GM23338 (cell line): Measurements from ENCODE around the gene SMURF1. TPM values are rescaled to one million over a fixed set of nuclear protein-coding genes. Genes with fewer than 3 reads are reported as not detected.

ENCODE experiments used
- ATAC-seq: fragments of 200-7000 bp; cut with Tn5 transposase; 3 replicates; pipeline ENCODE4 v1.9.1; 2020
- DNase-seq: peaks from one replicate; pipeline ENCODE4 v3.0.0-alpha.2; 2015; ENCODE audit warnings: low spot score
- H2AFZ ChIP-seq: fragments of 200-600 bp; sonication (generic); 2 replicates; pipeline ENCODE4 v1.8.0; 2016; ENCODE audit warnings: antibody characterized with exemption, mild to moderate bottlenecking, moderate library complexity
- H3F3A ChIP-seq: fragments of 200-600 bp; sonication (generic); replicated peaks from 2 replicates; pipeline ENCODE4 v1.8.0; 2017; ENCODE audit warnings: antibody characterized with exemption, mixed run types, low read depth
- H3K27ac ChIP-seq: fragments of 200-600 bp; sonication (generic); 2 replicates; pipeline ENCODE4 v1.6.1; 2016; ENCODE audit warnings: low read depth
- H3K27me3 ChIP-seq: fragments of 200-600 bp; sonication (generic); 2 replicates; pipeline ENCODE4 v1.8.0; 2016; ENCODE audit warnings: mild to moderate bottlenecking, mixed run types, moderate library complexity; ENCODE audit not compliant: insufficient read depth
- H3K36me3 ChIP-seq: fragments of 200-600 bp; sonication (generic); 2 replicates; pipeline ENCODE4 v1.8.0; 2016; ENCODE audit warnings: mild to moderate bottlenecking; ENCODE audit not compliant: insufficient read depth
- H3K4me1 ChIP-seq: fragments of 200-600 bp; sonication (generic); 2 replicates; pipeline ENCODE4 v1.8.0; 2016; ENCODE audit warnings: mild to moderate bottlenecking, moderate library complexity; ENCODE audit not compliant: insufficient read depth
- H3K4me2 ChIP-seq: fragments of 200-600 bp; sonication (generic); 2 replicates; pipeline ENCODE4 v1.7.1; 2017; ENCODE audit warnings: mixed run types
- H3K4me3 ChIP-seq: fragments of 200-600 bp; sonication (generic); 2 replicates; pipeline ENCODE4 v1.6.1; 2016; ENCODE audit warnings: mixed run types
- H3K79me2 ChIP-seq: fragments of 200-600 bp; sonication (generic); replicated peaks from 2 replicates; pipeline ENCODE4 v1.8.0; 2017; ENCODE audit warnings: mild to moderate bottlenecking; ENCODE audit not compliant: insufficient read depth
- H3K9me2 ChIP-seq: fragments of 200-600 bp; sonication (generic); 2 replicates; pipeline ENCODE4 v1.8.0; 2017; ENCODE audit not compliant: insufficient read depth
- H4K20me1 ChIP-seq: fragments of 200-600 bp; sonication (generic); replicated peaks from 2 replicates; pipeline ENCODE4 v1.8.0; 2017; ENCODE audit warnings: mild to moderate bottlenecking; ENCODE audit not compliant: insufficient read depth
- H3K27ac Mint-ChIP-seq: 2 replicates; pipeline ENCODE4 v1.8.0; 2020; ENCODE audit warnings: inconsistent platforms, mild to moderate bottlenecking, moderate library complexity, mixed read lengths
- H3K27me3 Mint-ChIP-seq: 3 replicates; pipeline ENCODE4 v1.8.0; 2022; ENCODE audit warnings: low read depth, mild to moderate bottlenecking, moderate library complexity, mixed read lengths, inconsistent platforms; ENCODE audit not compliant: insufficient read depth, poor library complexity
- H3K36me3 Mint-ChIP-seq: 3 replicates; pipeline ENCODE4 v1.8.0; 2021; ENCODE audit warnings: low read depth, mild to moderate bottlenecking, inconsistent platforms, moderate library complexity, mixed read lengths
- H3K4me1 Mint-ChIP-seq: 3 replicates; pipeline ENCODE4 v1.8.0; 2020; ENCODE audit warnings: mild to moderate bottlenecking, inconsistent platforms, mixed read lengths
- H3K4me3 Mint-ChIP-seq: 3 replicates; pipeline ENCODE4 v1.8.0; 2021; ENCODE audit warnings: moderate library complexity, mild to moderate bottlenecking, inconsistent platforms, mixed read lengths
- H3K9me3 Mint-ChIP-seq: 3 replicates; pipeline ENCODE4 v1.8.0; 2020; ENCODE audit warnings: moderate library complexity, mild to moderate bottlenecking, inconsistent platforms, mixed read lengths
- CREB1 ChIP-seq: fragments of 250-450 bp; sonication (Bioruptor Pico); IDR thresholded peaks from 2 replicates; pipeline ENCODE4 v1.5.0; 2020; ENCODE audit warnings: low read depth, mild to moderate bottlenecking, moderate library complexity
- CTCF ChIP-seq, 2 experiments: fragments of 200-600 bp in 1 of 2; sonication (generic) in 1 of 2; conservative IDR thresholded peaks; 2 replicates each; pipeline versions ENCODE4 v1.5.1 to v1.6.1; 2016 to 2017; ENCODE audit warnings: antibody characterized with exemption in 2 of 2, low read depth in 2 of 2, mild to moderate bottlenecking in 2 of 2, moderate library complexity in 1 of 2
- ETS1 ChIP-seq: IDR thresholded peaks from 2 replicates; pipeline ENCODE4 v1.6.1; 2016; ENCODE audit warnings: antibody characterized with exemption
- EZH2 ChIP-seq: fragments of 200-600 bp; sonication (generic); IDR thresholded peaks from one replicate; pipeline ENCODE4 v1.8.0; 2017; ENCODE audit warnings: antibody characterized with exemption, mild to moderate bottlenecking, low read depth; ENCODE audit not compliant: unreplicated experiment
- EZH2phosphoT487 ChIP-seq: fragments of 200-600 bp; sonication (generic); IDR thresholded peaks from one replicate; pipeline ENCODE4 v1.8.1; 2018; ENCODE audit warnings: antibody characterized with exemption; ENCODE audit not compliant: unreplicated experiment
- JUNB ChIP-seq: IDR thresholded peaks from one replicate; pipeline ENCODE4 v1.6.1; 2016; ENCODE audit warnings: antibody characterized with exemption; ENCODE audit not compliant: unreplicated experiment
- NANOG ChIP-seq: IDR thresholded peaks from 2 replicates; pipeline ENCODE4 v1.6.1; 2016; ENCODE audit warnings: antibody characterized with exemption, borderline replicate concordance
- POLR2AphosphoS5 ChIP-seq: IDR thresholded peaks from 2 replicates; pipeline ENCODE4 v1.6.1; 2016; ENCODE audit warnings: antibody characterized with exemption, low read depth
- REST ChIP-seq: IDR thresholded peaks from one replicate; pipeline ENCODE4 v1.6.1; 2018; ENCODE audit warnings: antibody characterized with exemption; ENCODE audit not compliant: unreplicated experiment
- STAT1 ChIP-seq: IDR thresholded peaks from one replicate; pipeline ENCODE4 v1.6.1; 2016; ENCODE audit warnings: antibody characterized with exemption; ENCODE audit not compliant: unreplicated experiment
- ZNF114 ChIP-seq: fragments of 250-450 bp; sonication (Bioruptor Pico); IDR thresholded peaks from 2 replicates; pipeline ENCODE4 v1.5.0; 2020; ENCODE audit warnings: mild to moderate bottlenecking, moderate library complexity
- ZNF331 ChIP-seq: fragments of 250-450 bp; sonication (Bioruptor Pico); IDR thresholded peaks from 2 replicates; pipeline ENCODE4 v1.5.0; 2020; ENCODE audit warnings: low read depth, mild to moderate bottlenecking, moderate library complexity
- ZNF462 ChIP-seq: fragments of 250-450 bp; sonication (Bioruptor Pico); IDR thresholded peaks from 2 replicates; pipeline ENCODE4 v1.5.0; 2020; ENCODE audit warnings: mild to moderate bottlenecking, moderate library complexity
- polyA plus RNA-seq: library from polyadenylated mRNA; unstranded; fragments of >200 nt; fragmentation: Nextera tagmentation; extraction: Ambion mirVana; gene quantifications from 2 replicates; pipeline ENCODE4 v1.2.1, GENCODE V29; 2016
- total RNA-seq: library from RNA; depleted of rRNA; stranded (reverse); fragments of >200 nt; shearing (Covaris generic); gene quantifications from 2 replicates; pipeline ENCODE4 v1.2.3, GENCODE V29; 2014

The SMURF1 gene
- total and polyA plus RNA-seq, 2 experiments from 2014 or later, result 5.8 to 23.9 TPM

- H3K4me3 ChIP-seq, result no peak overlapping the region
- peak overlapping the region; percentile 27; the same call in 1 of the 2 replicates for H3K4me2 ChIP-seq
- Mint-ChIP-seq H3K4me3 (no peak overlapping the region), H3K9me3 (no peaks in the 10 kb centered on the region), H3K36me3 (no peaks in the 10 kb centered on the region), H3K27me3 (peaks cover 4% of the 10 kb centered on the region), H3K4me1 (peaks cover 46% of the 10 kb centered on the region), H3K27ac (no peak overlapping the region)
- DNase-seq, result no peak
- peak overlapping the region; percentile 35; the same call in 1 of the 2 replicates for H3K27ac ChIP-seq
- H3K36me3 ChIP-seq, result no peaks in the 10 kb centered on the region
- peaks cover 100% of the 10 kb centered on the region for H3K79me2 ChIP-seq
- H3F3A ChIP-seq, result no peaks in the 10 kb centered on the region
- no peak for TF ChIP-seq JUNB
- no peak for TF ChIP-seq POLR2AphosphoS5
- no peak for TF ChIP-seq ZNF114 (CRISPR knock-in tag)
- TF ChIP-seq REST, result no peak
- no peak for TF ChIP-seq CTCF (conservative IDR thresholded peaks at IDR 0.05; ENCODE audit: low read depth in 2 of 2)
- no peak for TF ChIP-seq ETS1
- no peak for TF ChIP-seq NANOG
- no peak for TF ChIP-seq STAT1
- TF ChIP-seq CREB1, result no peak
- TF ChIP-seq EZH2phosphoT487, result no peak
- TF ChIP-seq ZNF462 (CRISPR knock-in tag), result no peak
- no peak for TF ChIP-seq EZH2
- TF ChIP-seq ZNF331 (CRISPR knock-in tag), result no peak
- peaks cover 35% of the 10 kb centered on the region for H3K4me1 ChIP-seq
- peak; percentile 35 for ATAC-seq
- no peaks in the 10 kb centered on the region for H3K9me2 ChIP-seq
- H4K20me1 ChIP-seq, result peaks cover 17% of the 10 kb centered on the region; the same call in 1 of the 2 replicates
- H2AFZ ChIP-seq, result no peak overlapping the region
- no peaks in the 10 kb centered on the region for H3K27me3 ChIP-seq
These were observed 37.1 kb downstream of the SMURF1 start for GRCh38 chr7:99106821-99107241.
